Lower leg skin (tissue), 4 donors: ENCODE measurements around the gene DMXL1. TPM values are rescaled to one million over a fixed set of nuclear protein-coding genes. Genes with fewer than 3 reads are reported as not detected.
"Not testable (repeated sequence)": the region's sequence is repeated elsewhere in the genome, so short reads cannot be mapped to it uniquely, and the experiment has no call there.

ENCODE experiments used
- DNase-seq, 2 donors: peaks; one replicate each; pipeline ENCODE4 v3.0.0-alpha.2; 2019; ENCODE audit warnings: low spot score in 2 of 2
- H3K4me3 ChIP-seq: fragments of 200-600 bp; sonication (generic); 2 replicates; pipeline ENCODE4 v1.5.1; 2017; ENCODE audit warnings: mild to moderate bottlenecking, low read depth; ENCODE audit not compliant: poor library complexity, severe bottlenecking
- CTCF ChIP-seq, 3 donors: fragments of 450-650 bp; IDR thresholded peaks; one replicate each; pipeline ENCODE4 v1.5.1; 2016; ENCODE audit warnings: antibody characterized with exemption in 3 of 3, mild to moderate bottlenecking in 3 of 3, moderate library complexity in 2 of 3
- POLR2A ChIP-seq, 2 donors: fragments of 450-650 bp; IDR thresholded peaks; one replicate each; pipeline ENCODE4 v1.6.1; 2016 to 2017; ENCODE audit warnings: antibody characterized with exemption in 2 of 2, mild to moderate bottlenecking in 1 of 2, moderate library complexity in 1 of 2
- WGBS, 2 donors: methylation state at CpG; one replicate each; pipeline ENCODE4 v1.1.5; 2018; 5-methylcytosine and 5-hydroxymethylcytosine counted together
- intact Hi-C: fragments of 100-400 bp; cut with DNase I; formaldehyde crosslinking; loops from one replicate; pipeline ENCODE4 v1.15.0; 2023; ENCODE audit warnings: low total_unique reads
- total RNA-seq, 4 donors: library from RNA; depleted of rRNA; stranded (reverse); fragments of >200 nt; gene quantifications; one replicate each; pipeline ENCODE4 v1.1.0, GENCODE V29; 2016

DMXL1 gene
- total RNA-seq, 4 donors from 2014 or later, result 34.7 to 52.4 (median 36.6) TPM

GRCh38 chr5:119072496-119072895 is 1.6 kb downstream of the DMXL1 start:
- intact Hi-C loops, result no loop called here
- TF ChIP-seq POLR2A (IDR thresholded peaks at IDR 0.05), result no peak
- no peak for TF ChIP-seq CTCF (IDR thresholded peaks at IDR 0.05)
- DNase-seq, result no peak
- no peak overlapping the region for H3K4me3 ChIP-seq
- WGBS, 2 donors, result 59 to 61% methylated on average over 2 of the region's 2 CpGs

- WGBS, 2 donors, result 93 to 94% methylated on average over 9 of the region's 9 CpGs
- DNase-seq, intact Hi-C loops, H3K4me3 ChIP-seq: not testable (repeated sequence)
Measured at GRCh38 chr5:119073746-119074337, 3.0 kb downstream of the DMXL1 start.

GRCh38 chr5:119074419-119074818 is 3.5 kb downstream of the DMXL1 start:
- no peak for TF ChIP-seq CTCF (IDR thresholded peaks at IDR 0.05)
- TF ChIP-seq POLR2A (IDR thresholded peaks at IDR 0.05), result no peak
- no peak overlapping the region for H3K4me3 ChIP-seq
- intact Hi-C loops, result no loop called here
- WGBS, 2 donors, result 78 to 84% methylated on average over 3 of the region's 3 CpGs
- no peak for DNase-seq

- WGBS, 2 donors, result 91 to 94% methylated on average over 12 of the region's 12 CpGs
- H3K4me3 ChIP-seq, intact Hi-C loops, DNase-seq: not testable (repeated sequence)
Measured at GRCh38 chr5:119075269-119075668, 4.4 kb downstream of the DMXL1 start.

- intact Hi-C loops, result no loop called here
- WGBS, 2 donors, result 68 to 77% methylated on average over 1 of the region's 1 CpG
- H3K4me3 ChIP-seq, result no peak overlapping the region
- no peak for DNase-seq
- no peak for TF ChIP-seq POLR2A (IDR thresholded peaks at IDR 0.05)
- TF ChIP-seq CTCF (IDR thresholded peaks at IDR 0.05), result no peak
Measured at GRCh38 chr5:119076080-119076479, 5.2 kb downstream of the DMXL1 start.

GRCh38 chr5:119077444-119077843 is 6.6 kb downstream of the DMXL1 start:
- intact Hi-C loops, result no loop called here
- TF ChIP-seq CTCF (IDR thresholded peaks at IDR 0.05), result no peak
- no peak for TF ChIP-seq POLR2A (IDR thresholded peaks at IDR 0.05)
- 90 to 96% methylated on average over 5 of the region's 5 CpGs for WGBS, 2 donors
- DNase-seq, result no peak
- H3K4me3 ChIP-seq, result no peak overlapping the region
